PC-9 (cell line): ENCODE measurements around the gene F8A1.

ENCODE experiments used
- EZH2 ChIP-seq: fragments of 200-600 bp; sonication (generic); IDR thresholded peaks from 2 replicates; pipeline ENCODE4 v1.8.0; 2017; ENCODE audit warnings: antibody characterized with exemption, low read depth
- TF ChIP-seq, protein P1 (sequence below): fragments of 200-600 bp; sonication (generic); conservative IDR thresholded peaks from 2 replicates; pipeline ENCODE4 v1.6.1; 2017; ENCODE audit warnings: mixed run types, antibody characterized with exemption, mild to moderate bottlenecking, moderate library complexity

DNA sequence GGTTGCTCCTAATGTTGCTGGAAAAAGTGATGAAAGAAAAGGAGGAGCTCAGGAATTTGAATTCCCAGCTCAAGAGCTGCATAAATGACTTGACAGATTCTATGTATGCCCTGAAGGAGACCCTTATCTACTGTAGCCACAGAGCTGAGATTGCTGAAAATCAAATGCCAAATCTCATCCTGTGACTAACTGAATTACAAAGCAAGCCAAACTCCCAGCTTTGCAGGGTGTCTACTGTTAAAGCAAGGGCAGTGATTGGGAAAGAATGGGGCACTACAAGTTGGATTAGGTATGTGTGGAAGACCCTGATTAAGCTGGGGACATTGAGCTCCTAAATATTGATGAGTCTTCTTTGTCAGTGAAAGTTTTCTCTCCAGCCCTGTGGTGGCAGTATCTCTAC is 30.9 kb upstream of the F8A1 start:
- TF ChIP-seq, protein P1, sequence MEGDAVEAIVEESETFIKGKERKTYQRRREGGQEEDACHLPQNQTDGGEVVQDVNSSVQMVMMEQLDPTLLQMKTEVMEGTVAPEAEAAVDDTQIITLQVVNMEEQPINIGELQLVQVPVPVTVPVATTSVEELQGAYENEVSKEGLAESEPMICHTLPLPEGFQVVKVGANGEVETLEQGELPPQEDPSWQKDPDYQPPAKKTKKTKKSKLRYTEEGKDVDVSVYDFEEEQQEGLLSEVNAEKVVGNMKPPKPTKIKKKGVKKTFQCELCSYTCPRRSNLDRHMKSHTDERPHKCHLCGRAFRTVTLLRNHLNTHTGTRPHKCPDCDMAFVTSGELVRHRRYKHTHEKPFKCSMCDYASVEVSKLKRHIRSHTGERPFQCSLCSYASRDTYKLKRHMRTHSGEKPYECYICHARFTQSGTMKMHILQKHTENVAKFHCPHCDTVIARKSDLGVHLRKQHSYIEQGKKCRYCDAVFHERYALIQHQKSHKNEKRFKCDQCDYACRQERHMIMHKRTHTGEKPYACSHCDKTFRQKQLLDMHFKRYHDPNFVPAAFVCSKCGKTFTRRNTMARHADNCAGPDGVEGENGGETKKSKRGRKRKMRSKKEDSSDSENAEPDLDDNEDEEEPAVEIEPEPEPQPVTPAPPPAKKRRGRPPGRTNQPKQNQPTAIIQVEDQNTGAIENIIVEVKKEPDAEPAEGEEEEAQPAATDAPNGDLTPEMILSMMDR, result no peak
- no peak for TF ChIP-seq EZH2
